Activated CD4-positive, CD25-positive, alpha-beta regulatory T cell treated with anti-CD3 and anti-CD28 coated beads, Interleukin-2, amount 50 U/mL, for 24 hours (primary cell): ENCODE data around the gene DNALI1.
"Not testable (repeated sequence)": the region's sequence is repeated elsewhere in the genome, so short reads cannot be mapped to it uniquely, and the experiment has no call there.

Experiments used
- ATAC-seq, 2 donors: fragments of 150-1000 bp; cut with Tn5 transposase; one replicate each; pipeline ENCODE4 v1.10.0; 2021; ENCODE audit warnings: mild to moderate bottlenecking in 1 of 2, moderate library complexity in 1 of 2

Gene DNALI1

DNA sequence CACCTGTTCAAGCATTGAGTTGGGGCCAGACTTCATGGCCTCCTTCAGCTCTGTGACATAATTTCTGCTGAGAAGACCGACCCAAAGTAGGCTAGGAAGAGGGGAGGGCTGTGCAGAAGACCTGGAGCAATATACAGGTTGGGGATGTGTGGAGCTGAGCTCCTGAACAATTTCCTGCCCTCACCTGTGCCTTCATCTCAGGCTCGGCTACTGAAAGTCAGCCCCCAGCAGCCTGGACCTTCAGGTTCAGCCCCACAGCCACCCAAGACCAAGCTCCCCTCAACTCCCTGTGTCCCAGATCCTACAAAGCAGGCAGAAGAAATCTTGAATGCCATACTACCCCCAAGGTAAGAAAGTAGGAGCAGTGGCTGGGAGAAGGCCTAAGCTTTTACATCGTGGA is 662 bp downstream of the DNALI1 start:
- no peak for ATAC-seq

DNA sequence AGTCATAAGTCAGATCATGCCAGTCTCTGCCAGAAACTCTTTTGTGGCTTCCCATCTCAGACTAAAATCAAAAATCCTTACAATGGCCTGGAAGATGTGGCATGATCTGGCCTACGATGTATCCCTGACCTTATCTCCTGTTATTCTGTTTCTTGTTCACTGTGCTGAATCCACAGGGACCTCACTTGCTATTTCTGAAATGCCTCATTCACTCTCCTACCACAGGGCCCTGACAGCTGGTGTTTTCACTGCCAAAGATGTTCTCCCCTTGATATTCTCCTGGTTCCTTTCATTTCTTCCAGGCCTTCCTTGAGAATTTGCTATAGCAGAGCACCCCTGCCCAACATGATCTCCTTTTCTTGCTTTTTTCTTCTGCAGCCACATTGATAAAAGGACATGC is 1.7 kb downstream of the DNALI1 start:
- ATAC-seq: no peak

DNA sequence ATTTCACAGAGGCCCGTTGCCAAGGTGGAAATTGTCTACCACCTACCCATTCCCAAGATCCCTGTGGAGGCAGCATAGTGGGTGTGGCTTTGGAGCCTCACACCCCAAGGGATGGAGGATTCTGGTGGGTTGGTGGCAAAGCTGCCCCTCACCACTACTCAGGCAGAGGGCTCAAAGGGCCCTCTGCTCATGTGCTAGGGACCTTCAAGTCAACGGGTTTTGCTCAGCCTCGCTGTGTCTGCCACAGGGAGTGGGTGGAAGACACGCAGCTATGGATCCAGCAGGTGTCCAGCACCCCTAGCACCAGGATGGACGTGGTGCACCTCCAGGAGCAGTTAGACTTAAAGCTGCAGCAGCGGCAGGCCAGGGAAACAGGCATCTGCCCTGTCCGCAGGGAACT is 2.3 kb downstream of the DNALI1 start:
- ATAC-seq: no peak

DNA sequence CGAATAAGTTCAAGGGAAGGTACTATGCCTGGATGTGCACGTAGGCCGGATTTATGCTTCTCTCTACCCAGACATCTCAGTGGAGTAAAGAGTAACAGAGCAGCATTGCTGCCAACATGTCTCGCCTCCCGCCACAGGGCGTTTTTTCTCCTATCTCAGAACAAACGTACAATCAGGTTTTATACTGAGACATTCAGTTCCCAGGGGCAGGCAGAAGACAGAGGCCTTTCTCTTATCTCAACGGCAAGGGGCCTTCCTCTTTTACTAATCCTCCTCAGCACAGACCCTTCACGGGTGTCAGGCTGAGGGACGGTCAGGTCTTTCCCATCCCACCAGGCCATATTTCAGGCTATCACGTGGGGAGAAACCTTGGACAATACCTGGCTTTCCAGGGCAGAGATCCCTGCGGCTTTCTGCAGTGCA is 3.2 kb downstream of the DNALI1 start:
- ATAC-seq: not testable (repeated sequence)

DNA sequence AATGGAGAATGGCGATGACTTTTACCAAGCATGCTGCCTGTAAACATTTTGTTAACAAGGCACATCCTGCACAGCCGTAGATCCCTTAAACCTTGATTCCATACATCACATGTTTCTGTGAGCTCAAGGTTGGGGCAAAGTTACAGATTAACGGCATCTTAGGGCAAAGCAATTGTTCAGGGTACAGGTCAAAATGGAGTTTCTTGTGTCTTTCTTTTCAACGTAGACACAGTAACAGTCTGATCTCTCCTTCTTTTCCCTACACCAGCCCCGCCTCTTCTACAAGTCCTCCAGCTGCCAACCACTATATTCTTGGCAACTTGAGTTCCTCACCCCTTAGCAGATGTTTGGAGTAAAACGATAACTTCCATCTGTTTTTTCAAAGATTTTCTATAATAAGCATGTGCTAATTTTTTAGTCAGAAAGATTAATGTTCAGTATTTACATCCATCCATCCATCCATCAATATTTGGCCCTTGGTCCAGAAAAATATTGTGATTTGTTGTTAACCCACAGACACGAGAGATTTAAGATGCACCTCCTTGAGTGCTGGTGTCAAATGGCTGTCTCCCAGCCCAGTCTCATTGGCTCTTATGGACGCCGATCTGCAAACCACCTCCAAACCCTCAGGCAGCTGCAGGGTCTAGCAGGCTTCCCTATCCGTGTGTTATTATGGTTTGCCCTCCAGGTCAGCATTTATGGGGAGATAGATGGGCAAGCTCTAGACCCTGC is 3.8 kb downstream of the DNALI1 start:
- no peak for ATAC-seq

DNA sequence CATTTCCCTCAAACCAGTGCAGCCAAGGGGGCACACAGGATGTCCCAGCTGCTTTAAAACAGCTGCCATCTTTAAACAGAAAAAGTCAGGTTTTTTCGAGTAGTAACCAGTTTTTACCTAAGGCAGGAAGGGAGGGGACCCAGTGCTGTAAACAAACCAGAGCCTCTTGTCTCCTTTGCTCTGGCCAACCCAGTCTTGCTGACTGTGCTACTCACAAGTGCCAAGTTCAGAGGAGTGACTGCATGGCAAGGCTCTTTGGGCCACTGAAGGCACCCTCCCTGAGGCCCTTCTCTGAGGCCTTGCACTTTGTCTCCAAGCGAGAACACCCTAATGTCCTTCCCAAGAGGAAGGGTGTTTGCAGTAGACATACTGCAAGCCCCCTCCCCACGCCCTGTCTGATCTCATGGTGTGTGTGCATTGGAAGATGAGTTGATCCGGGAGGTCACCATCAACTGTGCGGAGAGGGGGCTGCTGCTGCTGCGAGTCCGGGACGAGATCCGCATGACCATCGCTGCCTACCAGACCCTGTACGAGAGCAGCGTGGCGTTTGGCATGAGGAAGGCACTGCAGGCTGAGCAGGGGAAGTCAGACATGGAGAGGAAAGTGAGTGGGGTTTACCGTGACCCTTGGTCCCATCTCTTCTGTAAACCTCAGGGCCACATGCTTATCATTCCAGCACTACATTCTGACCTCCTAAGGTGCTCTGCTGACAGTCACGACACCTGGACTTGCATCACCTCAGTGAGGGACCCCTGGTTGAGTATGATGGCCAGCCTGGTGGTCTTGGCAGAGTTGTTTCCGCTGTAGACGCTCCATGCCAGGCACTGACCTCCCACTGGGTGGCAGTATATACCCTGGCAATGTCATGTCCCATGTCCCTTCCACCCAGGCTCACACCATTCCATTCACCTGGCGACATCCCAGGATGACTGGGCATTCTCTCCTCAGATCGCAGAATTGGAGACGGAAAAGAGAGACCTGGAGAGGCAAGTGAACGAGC is 4.7 kb downstream of the DNALI1 start:
- ATAC-seq: no peak

DNA sequence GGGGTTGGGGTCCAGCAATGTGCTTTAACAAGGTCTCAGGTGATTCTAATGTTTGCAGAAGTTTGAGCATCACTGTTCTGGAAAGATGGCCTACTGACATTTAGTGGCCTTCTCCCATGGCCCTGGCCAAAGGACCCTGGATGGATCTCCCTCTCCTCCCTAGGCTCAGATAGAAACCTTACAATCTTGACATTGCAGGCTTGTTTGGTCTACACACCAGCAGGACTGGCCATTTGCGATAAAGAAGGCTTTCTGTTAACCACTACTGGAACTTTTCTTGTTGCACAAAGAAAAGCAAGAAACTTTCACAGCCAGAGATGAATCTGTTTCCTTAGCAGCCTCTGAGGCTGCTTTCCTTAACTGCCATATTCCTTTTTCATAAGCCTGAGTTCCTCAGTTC is 6.2 kb downstream of the DNALI1 start:
- ATAC-seq: no peak

DNA sequence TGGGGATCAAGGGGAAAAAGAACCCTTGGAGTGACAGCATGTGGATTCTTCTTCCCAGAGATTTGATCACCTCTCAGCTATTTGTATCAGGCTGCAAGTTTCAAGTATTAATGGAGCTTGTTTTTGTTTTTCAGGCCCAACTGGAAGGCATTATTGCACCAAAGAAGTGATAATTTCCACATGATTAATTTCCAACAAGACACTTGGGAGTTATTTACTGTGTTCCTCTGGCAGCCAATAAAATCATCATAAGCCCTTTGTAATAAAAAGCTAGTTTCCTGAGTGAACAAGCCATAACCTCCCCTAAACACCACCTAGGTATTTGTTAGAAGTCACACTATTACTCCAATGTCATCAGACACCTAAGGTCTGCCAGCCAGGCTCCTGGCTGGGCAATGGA is 8.2 kb downstream of the DNALI1 start:
- no peak for ATAC-seq

DNA sequence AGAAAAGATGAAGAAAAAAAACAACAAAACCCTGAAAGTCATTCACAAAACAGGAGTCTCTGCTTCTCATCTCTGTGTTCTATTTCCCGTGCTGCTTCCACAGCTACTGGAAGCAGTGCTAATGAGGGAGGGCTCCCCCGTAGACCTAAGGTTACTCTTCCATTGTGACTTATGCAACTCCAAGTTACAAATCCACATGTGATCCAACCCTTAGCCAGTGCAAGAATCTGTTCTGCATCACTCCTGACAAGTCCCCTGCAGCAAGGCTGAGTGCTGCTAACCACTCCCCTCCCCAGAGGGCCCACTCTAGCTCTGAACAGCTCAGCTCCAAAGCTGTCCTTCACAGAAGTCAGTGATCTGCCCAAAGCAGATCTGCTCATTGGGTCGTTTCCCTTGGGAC is 10.3 kb downstream of the DNALI1 start:
- ATAC-seq: no peak

DNA sequence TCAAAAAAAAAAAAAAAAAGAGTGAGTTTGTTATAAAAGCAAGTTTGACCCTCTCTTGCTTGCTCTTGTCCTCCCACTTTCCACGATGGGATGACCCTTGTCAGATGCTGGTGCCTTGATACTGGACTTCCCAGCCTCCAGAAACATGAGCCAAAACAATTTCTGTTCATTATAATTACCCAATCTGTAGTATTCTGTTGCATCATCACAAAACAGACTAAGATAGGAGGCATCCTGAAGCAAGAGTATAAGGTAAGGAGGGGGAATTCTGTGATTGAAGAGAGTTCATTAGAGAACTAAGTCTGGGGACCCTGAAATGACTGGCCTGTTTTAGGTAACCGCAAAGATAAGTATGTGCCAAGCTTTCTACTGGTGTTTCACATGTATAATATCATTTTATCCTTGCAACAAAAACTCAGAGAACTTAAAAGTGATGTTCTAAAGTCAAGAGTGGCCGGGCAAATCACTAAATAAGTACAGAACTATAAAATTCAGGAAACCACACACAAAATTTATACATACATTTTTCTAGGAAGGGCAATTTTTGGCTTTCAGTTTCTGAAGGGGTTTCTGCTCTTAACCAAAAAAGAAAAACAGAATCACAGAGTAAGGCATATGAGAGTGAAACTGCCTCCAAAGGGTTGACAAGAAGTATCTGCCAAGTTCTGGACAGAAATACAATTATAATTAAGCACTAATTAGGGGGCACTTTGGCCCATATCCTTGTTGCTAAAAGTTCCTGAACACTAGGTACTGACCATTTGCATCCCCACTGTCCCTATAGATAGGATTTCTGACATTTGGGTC is 14.0 kb downstream of the DNALI1 start:
- peak in 1 of 2 donors; percentile 36 for ATAC-seq

DNA sequence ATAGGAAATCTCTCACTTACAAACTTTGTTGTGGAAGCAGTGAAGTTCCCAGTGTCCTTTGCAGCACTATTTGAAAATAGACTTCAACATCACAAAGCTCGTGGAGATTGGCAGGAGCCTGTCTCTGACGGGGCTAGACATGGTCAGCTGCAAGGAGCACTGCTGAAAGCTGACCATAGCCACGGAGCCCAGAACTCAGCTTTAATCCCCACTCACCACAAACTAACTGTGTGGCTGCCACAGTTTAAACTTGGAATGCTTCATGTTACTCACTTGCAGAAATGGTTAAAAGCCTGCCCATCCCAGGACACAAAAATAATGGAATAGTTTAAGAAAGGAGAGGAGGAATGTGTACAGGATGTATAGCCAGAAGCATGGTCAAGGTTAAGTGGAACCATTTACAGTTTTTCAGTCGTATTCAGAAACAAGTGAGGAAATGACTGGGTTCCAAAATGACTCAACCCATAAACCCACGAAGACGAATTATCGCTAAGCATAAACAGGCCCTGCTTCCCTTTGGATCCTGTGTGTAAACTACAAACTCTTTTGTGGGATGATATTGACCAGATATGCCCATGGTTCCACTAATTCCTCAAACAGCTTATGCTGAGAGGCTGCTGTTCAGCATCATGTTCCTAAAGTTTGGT is 18.2 kb downstream of the DNALI1 start:
- no peak for ATAC-seq

DNA sequence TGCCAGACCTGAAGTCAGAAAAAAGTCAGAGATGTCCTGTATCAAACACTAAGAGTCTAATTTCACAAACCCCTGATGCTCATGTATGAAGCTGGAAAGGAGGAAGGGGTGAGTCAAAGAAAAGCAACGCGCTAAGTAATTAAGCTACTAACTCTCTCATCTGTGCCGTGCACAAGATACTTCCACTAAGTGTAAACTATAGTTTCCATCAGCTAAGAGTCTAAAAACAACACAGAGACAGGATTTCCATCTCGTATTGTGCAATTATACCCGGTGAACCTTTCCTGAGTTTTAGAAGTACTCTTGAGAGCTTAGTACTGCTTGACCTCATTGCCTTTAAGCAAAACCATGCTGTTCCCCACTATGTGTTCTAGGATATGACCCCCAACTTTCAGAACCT is 19.0 kb downstream of the DNALI1 start:
- no peak for ATAC-seq

DNA sequence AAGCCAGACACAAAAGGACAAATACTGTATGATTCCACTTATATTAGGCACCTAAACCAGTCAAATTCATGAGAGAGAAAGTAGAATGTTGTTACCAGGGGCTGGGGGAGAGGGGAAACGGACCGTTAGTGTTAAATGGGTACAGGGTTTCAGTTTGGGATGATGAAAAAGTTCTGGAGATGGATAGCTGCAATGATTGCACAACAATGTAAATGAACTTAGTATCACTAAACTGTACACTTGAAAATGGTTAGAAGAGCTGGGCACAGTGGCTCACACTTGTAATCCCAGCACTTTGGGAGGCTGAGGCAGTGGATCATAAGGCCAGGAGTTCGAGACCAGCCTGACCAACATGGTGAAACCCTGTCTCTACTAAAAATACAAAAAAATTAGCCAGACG is 27.8 kb downstream of the DNALI1 start:
- not testable (repeated sequence) for ATAC-seq

DNA sequence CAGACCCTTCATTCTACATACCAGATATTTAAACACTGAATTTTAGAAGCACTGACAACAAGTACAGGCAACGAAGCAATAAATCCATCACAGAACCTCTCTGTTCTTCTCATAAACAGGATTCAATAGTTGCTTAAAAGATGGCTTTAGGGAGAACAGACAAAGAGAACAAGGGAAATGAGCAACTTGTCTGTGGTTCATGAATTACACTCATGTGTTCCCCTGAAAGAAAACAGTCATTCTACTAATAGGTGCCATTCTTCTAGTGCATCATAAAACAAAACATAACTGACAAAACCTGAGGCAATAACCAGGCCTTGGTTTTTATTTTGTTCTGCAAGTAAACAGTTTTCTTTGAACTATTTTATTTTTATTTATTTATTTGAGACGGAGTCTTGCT is 32.2 kb downstream of the DNALI1 start:
- ATAC-seq: no peak

DNA sequence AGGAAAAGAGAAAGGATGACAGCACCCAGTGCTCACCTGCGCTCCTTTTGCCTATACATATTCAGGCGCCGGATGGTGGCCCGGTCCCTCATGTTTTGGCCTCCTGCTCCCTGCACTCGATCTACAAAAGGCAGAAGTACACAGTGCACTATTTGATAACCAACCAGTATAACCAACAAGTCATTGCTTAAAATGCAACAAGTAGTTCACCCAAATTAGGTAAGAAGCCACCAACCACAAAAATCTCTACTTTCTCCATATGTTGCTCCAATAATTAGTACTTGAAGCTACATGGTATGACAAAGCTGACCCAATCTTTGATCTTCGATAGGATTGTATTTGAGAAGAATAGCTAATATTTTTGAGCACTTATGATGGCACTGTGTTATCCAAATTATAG is 37.0 kb downstream of the DNALI1 start:
- ATAC-seq: no peak

DNA sequence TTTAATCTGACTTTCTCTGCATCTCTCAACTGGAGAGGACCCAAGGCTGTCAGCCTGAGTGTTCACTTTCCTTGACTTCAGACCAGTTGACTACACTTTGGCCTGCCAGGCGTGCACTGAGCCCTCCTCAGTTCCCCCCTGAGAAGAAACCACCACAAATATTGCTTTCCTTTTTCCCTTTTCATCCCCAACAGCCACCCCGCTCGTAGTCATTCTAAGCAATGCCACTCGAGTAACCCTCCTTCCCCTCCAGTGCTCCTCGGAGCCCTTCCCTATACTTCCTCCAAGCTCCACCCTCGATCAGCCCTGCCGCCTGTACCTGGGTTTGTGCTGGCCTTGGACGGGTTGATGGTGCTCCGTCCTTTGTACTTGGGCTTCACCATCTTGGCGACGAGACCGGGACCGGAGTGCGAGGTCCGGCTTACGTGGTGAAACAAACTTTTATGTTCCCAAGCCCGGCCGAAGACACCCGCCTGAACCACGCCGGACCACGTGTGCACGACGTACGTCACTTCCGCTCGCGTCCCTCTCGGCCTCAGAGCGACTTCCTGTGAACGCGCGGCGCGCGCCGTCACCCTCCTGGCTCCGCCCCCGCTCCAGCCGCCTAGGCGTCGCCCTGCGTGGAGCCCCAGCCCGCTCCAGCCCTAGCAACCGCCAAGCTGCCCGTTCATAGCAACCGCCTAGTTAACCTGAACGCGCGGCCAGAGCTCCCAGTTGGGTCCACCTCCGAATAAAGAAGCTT is 38.9 kb downstream of the DNALI1 start, which contains the start of gene GNL2:
Gene GNL2, minus strand, starts transcription at position 498 of the 742 bp plus-strand sequence. Its CDS starts 115 bp downstream, at position 383.
- ATAC-seq: peak; percentile 98 to 99

DNA sequence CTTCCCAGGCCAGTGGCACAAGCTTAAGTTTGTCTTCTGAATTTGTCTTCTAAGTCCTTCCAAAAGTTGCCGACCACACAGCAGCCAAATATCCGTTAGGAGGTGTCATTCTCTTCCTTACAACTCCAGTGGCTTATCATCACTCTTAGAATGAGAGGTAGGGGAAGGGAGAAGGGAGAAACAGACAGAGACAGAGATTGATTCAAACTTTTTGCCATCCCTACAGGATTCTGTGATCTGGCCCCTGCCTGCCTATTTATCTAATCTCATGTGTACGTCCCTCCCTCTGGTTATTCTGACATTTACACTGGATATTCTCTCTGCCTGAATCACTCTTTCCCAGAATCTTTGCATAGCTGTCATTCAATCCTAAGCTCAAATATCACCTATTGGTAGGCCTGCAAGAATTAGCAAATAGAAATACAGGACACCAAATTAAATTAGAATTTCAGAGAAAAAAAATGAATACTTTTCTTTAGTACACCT is 39.5 kb downstream of the DNALI1 start:
- ATAC-seq: no peak

DNA sequence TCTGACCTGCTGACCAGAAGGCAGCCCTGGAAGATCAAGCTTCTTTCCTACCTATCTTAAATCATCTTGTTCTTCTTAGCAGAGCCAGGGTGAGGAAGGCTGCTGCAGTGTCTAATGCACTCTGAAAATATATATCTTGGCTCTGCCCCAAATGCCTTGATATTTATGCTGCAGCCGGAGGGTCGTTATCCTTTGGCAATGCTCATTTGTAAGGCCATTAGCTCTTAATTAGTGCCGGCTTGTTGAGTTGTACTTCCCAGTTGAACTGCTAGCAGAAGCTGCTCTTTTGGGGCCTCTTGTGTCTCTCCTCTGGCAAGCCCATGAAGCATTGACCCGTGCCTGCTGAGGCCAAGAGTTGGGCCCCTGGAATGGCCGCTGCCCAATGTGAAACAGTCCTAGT is 43.2 kb downstream of the DNALI1 start:
- ATAC-seq: no peak

DNA sequence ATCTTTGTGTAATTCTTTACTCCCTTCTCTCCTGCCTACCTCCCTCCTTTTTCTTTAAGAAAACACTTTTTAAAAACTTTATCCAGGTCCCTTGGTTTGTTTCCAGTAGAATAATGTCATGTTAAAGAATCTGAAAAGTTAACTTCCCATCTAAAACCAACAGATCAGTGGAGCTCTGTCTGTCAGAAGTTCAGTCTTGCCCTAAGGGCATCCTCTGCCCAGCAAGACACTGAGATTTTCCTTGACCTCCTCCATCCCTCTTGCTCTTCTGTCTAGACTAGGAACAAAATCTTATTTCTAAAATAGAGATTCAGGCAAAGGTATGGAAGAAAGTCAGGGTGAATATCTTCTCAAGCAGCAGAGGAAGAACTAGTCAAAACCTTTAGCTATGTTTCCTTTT is 44.7 kb downstream of the DNALI1 start:
- ATAC-seq: no peak

DNA sequence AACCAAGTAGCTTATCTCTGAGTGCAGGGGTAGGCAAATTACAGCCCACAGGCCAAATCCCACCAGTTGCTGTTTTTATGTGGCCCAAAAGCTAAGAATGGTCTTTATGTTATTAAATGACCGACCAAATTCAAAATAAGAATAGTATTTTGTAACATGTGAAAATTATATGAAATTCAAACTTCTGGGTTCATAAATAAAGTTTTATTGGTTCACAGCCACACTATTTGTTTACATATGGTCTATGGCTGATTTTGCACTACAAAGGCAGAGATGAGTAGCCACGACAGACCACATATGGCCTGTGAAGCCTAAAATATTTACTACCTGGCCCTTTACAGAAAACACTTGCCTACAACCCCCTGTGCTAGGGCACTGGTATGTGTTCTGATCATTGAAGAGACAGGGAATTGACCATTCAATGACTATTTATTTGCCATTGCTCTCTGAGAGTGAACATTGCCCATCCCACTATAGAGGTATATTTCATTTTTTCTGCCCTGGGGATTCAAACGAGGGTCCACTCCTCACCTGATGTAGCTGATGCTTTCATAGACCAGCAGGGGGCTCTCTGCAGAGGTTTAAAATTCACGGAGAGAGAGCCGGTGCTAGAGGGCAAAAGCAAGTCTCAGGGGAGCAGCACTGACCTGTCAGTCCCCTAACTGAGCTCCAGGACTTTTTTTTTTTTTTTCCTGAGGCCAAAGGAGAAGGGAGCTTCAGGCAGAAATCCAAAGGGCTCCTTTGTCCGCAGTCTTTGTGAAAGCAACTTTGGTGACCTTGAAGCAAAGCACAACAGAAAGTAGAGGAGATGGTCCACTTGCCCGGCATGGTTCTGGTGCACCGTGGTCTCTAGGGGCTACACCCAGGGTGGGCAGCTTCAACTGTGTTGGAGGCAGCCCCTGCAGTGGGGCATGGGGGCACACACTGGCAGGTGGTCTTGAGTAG is 46.3 kb downstream of the DNALI1 start:
- ATAC-seq: peak; percentile 35 to 51
